ENCODE results near the gene DEGS2.

DEGS2 gene

DNA sequence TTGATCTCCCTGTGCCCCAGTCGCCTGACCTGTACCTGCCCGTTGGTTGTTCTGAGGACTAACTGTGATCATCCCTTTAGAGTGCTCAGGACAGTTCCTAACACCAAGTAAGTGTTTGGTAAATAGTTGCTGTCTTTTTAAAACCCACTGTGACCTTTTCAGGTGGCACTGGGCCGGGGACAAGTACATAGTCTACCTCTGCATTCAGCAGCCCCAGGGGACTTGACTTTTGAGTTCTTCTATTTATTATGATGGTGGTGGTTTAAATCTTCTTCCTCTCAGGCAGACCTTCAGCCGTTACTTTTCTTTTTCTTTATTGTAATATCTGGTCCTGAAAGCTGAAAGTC, 55.5 kb downstream of the DEGS2 start:
- peaks cover 31% of the 10 kb centered on the region for H3K4me1 ChIP-seq (ENCODE audit: control insufficient read depth, low read length)
- TF ChIP-seq CTCF (IDR thresholded peaks at IDR 0.05; ENCODE audit: low read depth, low read length, poor library complexity, severe bottlenecking) (no peak), EZH2phosphoT487 (IDR thresholded peaks at IDR 0.05; ENCODE audit: borderline replicate concordance, low read length) (no peak)
- no peak overlapping the region for H3K4me3 ChIP-seq (ENCODE audit: low read length)
- H3K79me2 ChIP-seq (ENCODE audit: control insufficient read depth, low read length) = no peaks in the 10 kb centered on the region
- no peak overlapping the region for H3K27ac ChIP-seq (ENCODE audit: low read depth, low read length)
- H3K9me3 ChIP-seq (ENCODE audit: control insufficient read depth, insufficient read depth, low read length) = no peaks in the 10 kb centered on the region
- H3K27me3 ChIP-seq (ENCODE audit: control insufficient read depth, low read length) = no peaks in the 10 kb centered on the region
- no peaks in the 10 kb centered on the region for H4K20me1 ChIP-seq (ENCODE audit: control insufficient read depth, insufficient read depth, low read depth, low read length)
- no peaks in the 10 kb centered on the region for H3K36me3 ChIP-seq (ENCODE audit: control insufficient read depth, low read length)
- no peaks in the 10 kb centered on the region for H3F3A ChIP-seq (ENCODE audit: control insufficient read depth, insufficient read depth)
- H3K4me2 ChIP-seq (ENCODE audit: low read length) = peak overlapping the region; percentile 20
- H3K9me2 ChIP-seq (replicated peaks; ENCODE audit: control insufficient read depth, low read length) = no peaks in the 10 kb centered on the region

DNA sequence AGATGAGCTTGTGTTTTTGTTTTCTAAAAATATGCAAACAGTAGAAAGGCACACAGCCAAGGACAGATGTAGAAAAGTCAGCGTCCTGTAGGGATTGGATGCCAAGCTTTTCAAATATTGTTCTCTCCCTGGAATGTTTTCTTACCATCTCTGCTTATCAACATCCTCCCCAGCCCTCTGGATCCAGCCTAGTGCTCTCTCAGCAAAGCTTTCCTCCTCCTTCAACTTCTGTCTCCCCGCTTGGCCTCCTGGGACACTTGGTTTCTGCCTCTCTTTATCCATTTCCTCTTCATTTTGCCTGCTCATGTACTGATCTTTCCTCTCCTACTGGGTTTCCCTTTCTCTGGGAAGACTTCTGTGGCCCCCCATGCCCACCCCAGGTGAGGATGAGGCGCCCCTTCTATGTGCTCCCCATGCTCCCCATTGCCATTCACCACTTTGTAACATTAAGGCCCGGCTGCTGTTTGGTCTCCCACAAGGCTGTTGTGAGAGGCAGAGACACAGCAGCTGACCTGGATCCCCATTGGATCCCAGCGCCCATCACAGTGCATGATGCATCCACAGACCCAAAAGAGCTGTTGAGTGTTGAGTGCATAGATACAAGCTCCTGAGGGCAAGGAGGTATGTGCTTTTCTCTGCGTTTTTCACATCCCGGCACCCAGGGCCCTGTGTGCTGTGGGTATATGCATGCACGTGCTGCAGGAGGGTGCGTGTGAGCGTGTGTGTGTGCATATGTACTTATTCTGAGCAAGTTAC, 56.0 kb downstream of the DEGS2 start:
- H3K4me1 ChIP-seq (ENCODE audit: control insufficient read depth, low read length) = peaks cover 31% of the 10 kb centered on the region
- H3K27me3 ChIP-seq (ENCODE audit: control insufficient read depth, low read length) = no peaks in the 10 kb centered on the region
- no peak overlapping the region for H3K4me3 ChIP-seq (ENCODE audit: low read length)
- H3K9me3 ChIP-seq (ENCODE audit: control insufficient read depth, insufficient read depth, low read length) = no peaks in the 10 kb centered on the region
- H3K79me2 ChIP-seq (ENCODE audit: control insufficient read depth, low read length) = no peaks in the 10 kb centered on the region
- no peak for TF ChIP-seq EZH2phosphoT487 (IDR thresholded peaks at IDR 0.05; ENCODE audit: borderline replicate concordance, low read length)
- TF ChIP-seq CTCF (IDR thresholded peaks at IDR 0.05; ENCODE audit: low read depth, low read length, poor library complexity, severe bottlenecking) = no peak
- H3F3A ChIP-seq (ENCODE audit: control insufficient read depth, insufficient read depth) = no peaks in the 10 kb centered on the region
- H3K27ac ChIP-seq (ENCODE audit: low read depth, low read length) = no peak overlapping the region
- H4K20me1 ChIP-seq (ENCODE audit: control insufficient read depth, insufficient read depth, low read depth, low read length) = no peaks in the 10 kb centered on the region
- no peaks in the 10 kb centered on the region for H3K9me2 ChIP-seq (replicated peaks; ENCODE audit: control insufficient read depth, low read length)
- H3K36me3 ChIP-seq (ENCODE audit: control insufficient read depth, low read length) = no peaks in the 10 kb centered on the region
- peak overlapping the region; percentile 20 for H3K4me2 ChIP-seq (ENCODE audit: low read length)

GRCh38 chr14:100102156-100102785, 57.2 kb downstream of the DEGS2 start:
- Histone ChIP-seq H3K27ac (ENCODE audit: low read depth, low read length) (no peak overlapping the region), H3F3A (ENCODE audit: control insufficient read depth, insufficient read depth) (no peaks in the 10 kb centered on the region), H3K4me2 (ENCODE audit: low read length) (no peak overlapping the region), H3K27me3 (ENCODE audit: control insufficient read depth, low read length) (no peaks in the 10 kb centered on the region), H3K79me2 (ENCODE audit: control insufficient read depth, low read length) (no peaks in the 10 kb centered on the region), H4K20me1 (ENCODE audit: control insufficient read depth, insufficient read depth, low read depth, low read length) (no peaks in the 10 kb centered on the region), H3K9me2 (replicated peaks; ENCODE audit: control insufficient read depth, low read length) (no peaks in the 10 kb centered on the region), H3K4me1 (ENCODE audit: control insufficient read depth, low read length) (peaks cover 31% of the 10 kb centered on the region), H3K9me3 (ENCODE audit: control insufficient read depth, insufficient read depth, low read length) (no peaks in the 10 kb centered on the region), H3K4me3 (ENCODE audit: low read length) (no peak overlapping the region), H3K36me3 (ENCODE audit: control insufficient read depth, low read length) (no peaks in the 10 kb centered on the region)
- TF ChIP-seq EZH2phosphoT487 (IDR thresholded peaks at IDR 0.05; ENCODE audit: borderline replicate concordance, low read length) = no peak
- TF ChIP-seq CTCF (IDR thresholded peaks at IDR 0.05; ENCODE audit: low read depth, low read length, poor library complexity, severe bottlenecking) = no peak
